Amygdala (tissue), 56 donors: ENCODE measurements around the gene FCER1G.

Source experiments
- DNase-seq, 56 donors: peaks; one replicate each; lab custom pipeline; 2025; lab: John Stamatoyannopoulos, UW

FCER1G gene

GRCh38 chr1:161215076-161215475 lies at the start of gene FCER1G:
FCER1G (plus strand) TSS chr1:161215295; CDS start chr1:161215322, 27 bp downstream.
- peak in 9 of 56 donors; percentile 5 to 37 (median 20) for DNase-seq

GRCh38 chr1:161165742-161166668 lies 49.1 kb upstream of the FCER1G start, which contains the start of gene PPOX:
PPOX (plus strand) TSS chr1:161166426; CDS start chr1:161166848, 422 bp downstream.
- peak; percentile 75 to 99 (median 96) for DNase-seq

GRCh38 chr1:161166669-161167548 lies 48.2 kb upstream of the FCER1G start:
- DNase-seq: peak in 2 of 56 donors; percentile 60 to 61

- no peak for DNase-seq
Observed at GRCh38 chr1:161168906-161169305, 46.2 kb upstream of the FCER1G start.

GRCh38 chr1:161171191-161171590 lies 43.9 kb upstream of the FCER1G start:
- no peak for DNase-seq

GRCh38 chr1:161171696-161172095 lies 43.4 kb upstream of the FCER1G start:
- DNase-seq: no peak

GRCh38 chr1:161172349-161172748 lies 42.7 kb upstream of the FCER1G start:
- no peak for DNase-seq

- DNase-seq: no peak
Observed at GRCh38 chr1:161172776-161173376, 42.2 kb upstream of the FCER1G start.

GRCh38 chr1:161173711-161174110 lies 41.4 kb upstream of the FCER1G start:
- DNase-seq: no peak

GRCh38 chr1:161174911-161175310 lies 40.2 kb upstream of the FCER1G start:
- no peak for DNase-seq

GRCh38 chr1:161175771-161176453 lies 39.2 kb upstream of the FCER1G start:
- DNase-seq: no peak

- no peak for DNase-seq
Observed at GRCh38 chr1:161176468-161177111, 38.5 kb upstream of the FCER1G start.

- DNase-seq: peak; percentile 32 to 93 (median 84)
Observed at GRCh38 chr1:161177112-161177935, 37.8 kb upstream of the FCER1G start, which contains the start of gene B4GALT3. B4GALT3 (minus strand) TSS chr1:161177507; CDS start chr1:161176060, 1,447 bp downstream.

- no peak for DNase-seq
Observed at GRCh38 chr1:161177936-161178244, 37.2 kb upstream of the FCER1G start.

- DNase-seq: no peak
Observed at GRCh38 chr1:161179698-161180097, 35.4 kb upstream of the FCER1G start.

GRCh38 chr1:161180639-161181038 lies 34.5 kb upstream of the FCER1G start:
- no peak for DNase-seq

GRCh38 chr1:161182214-161182613 lies 32.9 kb upstream of the FCER1G start:
- DNase-seq: no peak

GRCh38 chr1:161185282-161185682 lies 29.8 kb upstream of the FCER1G start:
- peak in 43 of 56 donors; percentile 20 to 83 (median 46) for DNase-seq
